NCI-H524 treated with DMSO at 0.1 percent for 48 hours (cell line): Measurements from ENCODE around the gene NPIPA1.
"Not testable (repeated sequence)": the region's sequence is repeated elsewhere in the genome, so short reads cannot be mapped to it uniquely, and the experiment has no call there.

Experiments used
- DNase-seq: peaks from one replicate; lab custom pipeline; 2025; lab: John Stamatoyannopoulos, UW

The NPIPA1 gene

DNA sequence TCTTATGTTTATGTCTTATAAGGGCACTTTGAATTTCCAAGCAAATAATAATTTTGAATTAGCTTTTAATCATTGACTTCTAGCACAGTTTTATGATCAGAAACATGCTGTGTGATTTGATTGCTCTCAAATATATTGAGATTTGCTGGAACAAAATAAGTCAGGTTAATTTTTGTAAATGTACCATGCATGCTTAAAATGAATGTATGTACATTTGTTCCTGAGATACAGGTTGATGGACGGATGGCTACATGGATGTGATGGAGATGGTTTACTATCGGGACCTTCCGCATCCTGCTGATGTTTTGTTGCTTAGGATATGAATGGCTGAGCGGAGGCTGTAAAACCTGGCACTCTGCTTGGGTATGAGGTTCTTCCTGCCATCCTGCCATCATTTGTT is at the start of gene NPIPA1:
Gene NPIPA1 (plus strand): TSS at position 301 of the 400 bp plus-strand sequence. CDS start 0 bp downstream, at position 301.
- not testable (repeated sequence) for DNase-seq

DNA sequence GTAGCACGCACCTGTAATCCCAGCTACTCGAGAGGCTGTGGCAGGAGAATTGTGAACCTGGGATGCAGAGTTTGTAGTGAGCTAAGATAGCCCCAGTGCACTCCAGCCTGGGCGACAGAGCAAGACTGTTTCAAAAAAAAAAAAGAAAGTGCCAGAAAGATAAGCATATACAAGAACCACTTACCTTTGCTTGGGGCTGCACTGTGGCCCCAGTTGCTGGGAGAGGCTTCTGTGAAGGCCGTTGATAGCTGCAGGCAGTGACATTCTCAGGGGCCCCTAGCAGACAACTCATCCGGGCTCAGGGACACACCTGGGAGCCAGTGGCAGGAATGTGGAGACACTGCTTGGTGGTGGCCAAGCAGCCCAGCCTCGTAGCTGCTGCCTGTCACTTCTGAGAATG is 45.1 kb upstream of the NPIPA1 start:
- DNase-seq: not testable (repeated sequence)

GRCh38 chr16:14895382-14895781 is 41.9 kb upstream of the NPIPA1 start:
- DNase-seq: not testable (repeated sequence)

GRCh38 chr16:14896023-14896422 is 41.2 kb upstream of the NPIPA1 start:
- DNase-seq: not testable (repeated sequence)

GRCh38 chr16:14897006-14897664 is 40.1 kb upstream of the NPIPA1 start:
- DNase-seq: not testable (repeated sequence)

GRCh38 chr16:14898162-14898561 is 39.1 kb upstream of the NPIPA1 start:
- DNase-seq: not testable (repeated sequence)

DNA sequence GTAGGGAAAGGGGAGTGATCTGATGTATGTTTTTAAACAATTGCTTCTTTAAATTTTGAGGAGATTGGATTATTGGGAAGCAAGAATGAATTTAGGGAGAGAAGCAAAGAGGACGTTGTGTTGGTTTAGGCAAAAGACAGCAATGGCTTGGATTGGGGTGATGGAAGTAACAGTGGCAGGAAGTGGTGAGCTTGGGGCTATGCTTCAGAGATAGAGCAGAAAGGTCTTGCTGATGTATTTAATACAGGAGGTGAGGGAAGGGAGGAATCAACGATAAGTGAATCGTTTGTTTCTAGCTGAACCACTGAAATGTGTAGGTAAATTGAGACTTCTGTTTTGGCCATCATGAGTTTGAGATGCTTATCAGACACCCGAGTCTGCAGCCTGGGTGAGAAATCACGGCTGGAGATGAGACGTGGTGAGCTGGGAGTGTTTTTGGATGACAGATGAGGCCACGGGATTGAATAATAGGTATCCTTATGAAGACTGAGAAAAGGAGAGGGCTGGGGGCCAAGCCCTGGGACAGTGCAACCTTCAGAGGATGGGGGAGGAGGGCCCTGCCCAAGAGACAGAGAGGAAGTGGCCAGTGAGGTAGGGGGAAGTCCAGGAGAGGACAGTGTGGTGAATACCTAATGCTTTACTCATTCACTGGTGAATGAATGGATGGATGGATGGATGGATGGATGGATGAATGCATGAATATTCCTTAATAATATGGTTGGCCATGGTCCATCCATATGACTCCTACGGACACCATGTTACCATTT is 33.9 kb upstream of the NPIPA1 start:
- not testable (repeated sequence) for DNase-seq

DNA sequence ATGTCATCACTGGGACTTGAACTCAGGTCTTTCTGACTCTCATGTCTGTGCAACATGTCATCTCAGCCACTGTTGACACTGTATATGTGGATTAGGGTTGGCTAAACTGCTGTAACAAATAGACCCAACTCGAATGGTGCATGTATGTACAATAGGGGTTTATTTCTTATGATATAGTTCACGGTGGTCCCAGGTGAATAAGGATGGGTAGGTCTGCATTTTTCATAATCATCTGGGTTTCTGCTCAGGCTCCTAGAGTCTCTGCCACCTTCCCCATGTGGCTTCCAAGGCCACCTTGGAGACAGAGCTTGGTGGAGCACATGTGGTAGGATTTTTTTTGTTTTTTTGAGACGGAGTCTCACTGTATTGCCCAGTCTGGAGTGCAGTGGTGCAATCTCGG is 27.5 kb upstream of the NPIPA1 start:
- DNase-seq: not testable (repeated sequence)

DNA sequence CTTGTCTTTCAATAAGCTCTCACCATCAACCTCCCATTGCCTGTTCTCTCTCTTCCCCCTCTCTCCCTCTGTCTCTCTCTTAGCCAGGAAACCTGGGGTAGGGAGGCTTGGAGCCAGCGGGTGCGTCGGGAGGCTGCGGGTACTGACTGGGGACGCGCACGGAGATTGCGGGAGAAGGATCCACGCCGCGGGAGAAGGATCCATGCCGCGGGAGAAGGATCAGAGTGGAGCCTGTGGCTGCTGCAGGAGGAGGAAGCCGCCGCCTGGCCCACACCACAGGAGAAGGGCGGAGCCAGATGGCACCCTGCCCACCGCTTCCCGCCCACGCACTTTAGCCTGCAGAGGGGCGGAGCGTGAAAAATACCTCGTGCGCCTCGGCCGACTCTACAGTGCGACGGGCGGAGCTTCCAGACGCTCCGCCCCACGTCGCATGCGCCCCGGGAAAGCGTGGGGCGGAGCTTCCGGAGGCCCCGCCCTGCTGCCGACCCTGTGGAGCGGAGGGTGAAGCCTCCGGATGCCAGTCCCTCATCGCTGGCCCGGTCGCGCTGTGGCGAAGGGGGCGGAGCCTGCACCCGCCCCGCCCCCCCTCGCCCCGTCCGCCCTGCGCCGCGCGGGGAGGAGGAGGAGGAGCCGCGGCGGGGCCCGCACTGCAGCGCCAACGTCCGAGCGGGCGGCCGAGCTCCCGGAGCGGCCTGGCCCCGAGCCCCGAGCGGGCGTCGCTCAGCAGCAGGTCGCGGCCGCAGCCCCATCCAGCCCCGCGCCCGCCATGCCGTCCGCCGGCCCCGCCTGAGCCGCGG is 26.2 kb upstream of the NPIPA1 start:
- not testable (repeated sequence) for DNase-seq

GRCh38 chr16:14911954-14912353 is 25.3 kb upstream of the NPIPA1 start:
- DNase-seq: not testable (repeated sequence)

DNA sequence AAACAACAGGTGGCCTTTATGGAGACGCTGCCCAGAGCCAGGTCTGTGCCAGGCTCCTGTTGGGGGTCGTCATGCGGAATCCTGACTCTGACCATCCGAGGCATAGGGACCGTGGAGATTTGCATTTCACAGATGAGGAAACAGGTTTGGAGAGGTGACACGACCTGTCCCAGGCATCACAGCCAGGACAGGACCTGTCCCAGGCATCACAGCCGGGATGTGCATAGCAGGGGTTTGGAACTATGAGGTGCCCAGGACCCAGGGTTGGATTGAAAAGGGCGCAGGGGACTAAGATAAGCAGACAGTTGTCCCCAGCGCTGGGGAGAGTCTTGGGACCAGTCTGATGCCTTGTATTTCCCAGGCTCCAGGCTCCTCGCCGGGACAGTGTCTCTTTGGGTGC is 24.7 kb upstream of the NPIPA1 start:
- not testable (repeated sequence) for DNase-seq

DNA sequence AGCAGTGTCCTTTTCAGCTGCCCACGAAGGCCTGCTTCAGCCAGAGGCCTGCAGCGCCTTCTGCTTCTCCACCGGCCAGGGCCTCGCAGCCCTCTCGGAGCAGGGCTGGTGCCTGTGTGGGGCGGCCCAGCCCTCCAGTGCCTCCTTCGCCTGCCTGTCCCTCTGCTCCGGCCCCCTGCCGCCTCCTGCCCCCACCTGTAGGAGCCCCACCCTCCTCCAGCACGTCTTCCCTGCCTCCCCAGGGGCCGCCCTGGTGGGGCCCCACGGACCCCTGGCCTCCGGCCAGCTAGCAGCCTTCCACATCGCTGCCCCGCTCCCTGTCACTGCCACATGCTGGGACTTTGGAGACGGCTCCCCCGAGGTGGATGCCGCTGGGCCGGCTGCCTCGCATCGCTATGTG is 18.7 kb upstream of the NPIPA1 start:
- DNase-seq: not testable (repeated sequence)

- not testable (repeated sequence) for DNase-seq
Measured at GRCh38 chr16:14919837-14920600, 17.2 kb upstream of the NPIPA1 start.

DNA sequence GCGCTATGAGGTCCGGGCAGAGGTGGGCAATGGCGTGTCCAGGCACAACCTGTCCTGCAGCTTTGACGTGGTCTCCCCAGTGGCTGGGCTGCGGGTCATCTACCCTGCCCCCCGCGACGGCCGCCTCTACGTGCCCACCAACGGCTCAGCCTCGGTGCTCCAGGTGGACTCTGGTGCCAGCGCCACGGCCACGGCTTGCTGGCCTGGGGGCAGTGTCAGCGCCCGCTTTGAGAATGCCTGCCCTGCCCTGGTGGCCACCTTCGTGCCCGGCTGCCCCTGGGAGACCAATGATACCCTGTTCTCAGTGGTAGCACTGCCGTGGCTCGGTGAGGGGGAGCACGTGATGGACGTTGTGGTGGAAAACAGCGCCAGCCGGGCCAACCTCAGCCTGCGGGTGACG is 15.0 kb upstream of the NPIPA1 start:
- DNase-seq: not testable (repeated sequence)

DNA sequence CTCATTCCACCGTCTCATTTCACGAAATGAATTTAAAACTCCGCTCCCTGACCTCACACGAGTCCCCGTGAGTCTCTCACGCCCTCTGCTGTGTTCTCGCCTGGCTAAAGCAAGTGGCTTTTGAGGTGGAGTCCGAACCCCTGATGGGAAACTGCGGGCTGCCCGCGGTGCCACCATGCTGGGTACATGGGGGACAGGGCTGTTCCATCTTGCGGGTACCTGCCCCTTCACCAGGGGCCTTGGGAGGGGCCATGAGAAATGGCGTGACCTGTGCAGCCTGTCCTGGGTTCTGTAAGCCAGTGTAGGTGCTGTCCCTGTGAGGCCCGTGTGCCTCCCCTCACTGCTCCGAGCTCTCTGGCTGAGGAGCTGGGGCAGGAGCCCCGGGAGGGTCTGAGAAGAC is 14.3 kb upstream of the NPIPA1 start:
- DNase-seq: not testable (repeated sequence)

GRCh38 chr16:14923394-14924088 is 13.7 kb upstream of the NPIPA1 start:
- DNase-seq: not testable (repeated sequence)

GRCh38 chr16:14924359-14924758 is 12.9 kb upstream of the NPIPA1 start:
- not testable (repeated sequence) for DNase-seq

DNA sequence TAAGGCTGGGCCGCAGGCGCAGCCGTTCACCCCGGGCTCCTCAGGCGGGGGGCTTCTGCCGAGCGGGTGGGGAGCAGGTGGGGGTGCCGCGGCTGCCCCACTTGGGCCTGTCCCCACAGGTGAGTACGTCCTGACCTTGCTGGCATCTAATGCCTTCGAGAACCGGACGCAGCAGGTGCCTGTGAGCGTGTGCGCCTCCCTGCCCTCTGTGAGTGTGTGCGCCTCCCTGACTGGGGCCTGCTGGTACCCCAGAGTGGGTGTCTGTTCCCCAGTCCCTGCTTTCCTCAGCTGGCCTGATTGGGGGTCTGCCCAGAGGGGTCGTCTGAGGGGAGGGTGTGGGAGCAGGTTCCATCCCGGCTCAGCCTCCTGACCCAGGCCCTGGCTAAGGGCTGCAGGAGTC is 12.3 kb upstream of the NPIPA1 start:
- not testable (repeated sequence) for DNase-seq

DNA sequence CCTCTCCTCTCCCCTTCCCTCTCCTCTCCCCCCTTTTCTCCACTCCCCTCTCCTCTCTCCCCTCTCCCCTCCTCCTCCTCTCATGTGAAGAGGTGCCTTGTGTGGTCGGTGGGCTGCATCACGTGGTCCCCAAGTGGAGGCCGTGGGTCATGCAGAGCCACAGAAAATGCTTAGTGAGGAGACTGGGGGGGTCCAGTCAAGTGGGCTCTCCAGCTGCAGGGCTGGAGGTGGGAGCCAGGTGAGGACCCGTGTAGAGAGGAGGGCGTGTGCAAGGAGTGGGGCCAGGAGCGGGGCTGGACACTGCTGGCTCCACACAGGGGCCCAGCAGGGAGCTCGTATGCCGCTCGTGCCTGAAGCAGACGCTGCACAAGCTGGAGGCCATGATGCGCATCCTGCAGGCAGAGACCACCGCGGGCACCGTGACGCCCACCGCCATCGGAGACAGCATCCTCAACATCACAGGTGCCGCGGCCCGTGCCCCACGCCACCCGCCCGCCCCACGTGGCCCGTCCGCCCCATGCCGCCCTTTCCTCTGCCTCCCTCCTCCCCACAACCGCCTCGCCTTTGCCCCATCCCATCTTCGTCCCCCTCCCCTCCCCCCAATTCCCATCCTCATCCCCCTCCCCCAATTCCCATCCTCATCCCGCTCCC is 9.1 kb upstream of the NPIPA1 start:
- DNase-seq: not testable (repeated sequence)

DNA sequence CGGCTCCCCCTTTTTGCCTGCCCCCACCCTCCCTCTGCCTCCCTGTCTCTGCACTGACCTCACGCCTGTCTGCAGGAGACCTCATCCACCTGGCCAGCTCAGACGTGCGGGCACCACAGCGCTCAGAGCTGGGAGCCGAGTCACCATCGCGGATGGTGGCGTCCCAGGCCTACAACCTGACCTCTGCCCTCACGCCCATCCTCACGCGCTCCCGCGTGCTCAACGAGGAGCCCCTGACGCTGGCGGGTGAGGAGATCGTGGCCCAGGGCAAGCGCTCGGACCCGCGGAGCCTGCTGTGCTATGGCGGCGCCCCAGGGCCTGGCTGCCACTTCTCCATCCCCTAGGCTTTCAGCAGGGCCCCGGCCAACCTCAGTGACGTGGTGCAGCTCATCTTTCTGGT is 8.1 kb upstream of the NPIPA1 start:
- not testable (repeated sequence) for DNase-seq
